Hepatocyte (in vitro differentiated cells): Measurements from ENCODE around the gene TFAP2A. TPM values are rescaled to one million over a fixed set of nuclear protein-coding genes. Genes with fewer than 3 reads are reported as not detected.

Experiments
- DNase-seq: peaks from one replicate; pipeline ENCODE4 v3.0.0-alpha.2; 2016; ENCODE audit warnings: low spot score
- H2AFZ ChIP-seq: fragments of 200-600 bp; sonication (generic); 2 replicates; pipeline ENCODE4 v1.6.0; 2016; ENCODE audit warnings: antibody characterized with exemption, mild to moderate bottlenecking
- H3K27ac ChIP-seq: fragments of 200-600 bp; sonication (generic); 2 replicates; pipeline ENCODE4 v1.5.1; 2016; ENCODE audit warnings: mild to moderate bottlenecking
- H3K27me3 ChIP-seq: fragments of 200-600 bp; sonication (generic); 2 replicates; pipeline ENCODE4 v1.6.1; 2016
- H3K36me3 ChIP-seq: fragments of 200-600 bp; sonication (generic); replicated peaks from 2 replicates; pipeline ENCODE4 v1.5.1; 2016; ENCODE audit warnings: low read depth; ENCODE audit not compliant: insufficient read depth
- H3K4me1 ChIP-seq: fragments of 200-600 bp; sonication (generic); 2 replicates; pipeline ENCODE4 v1.5.1; 2016; ENCODE audit warnings: mild to moderate bottlenecking, moderate library complexity; ENCODE audit not compliant: insufficient read depth
- H3K4me2 ChIP-seq: fragments of 200-600 bp; sonication (generic); 2 replicates; pipeline ENCODE4 v1.6.0; 2016
- H3K4me3 ChIP-seq: fragments of 200-600 bp; sonication (generic); 2 replicates; pipeline ENCODE4 v1.5.1; 2016; ENCODE audit warnings: mild to moderate bottlenecking
- H3K79me2 ChIP-seq: fragments of 200-600 bp; sonication (generic); 2 replicates; pipeline ENCODE4 v1.6.0; 2017; ENCODE audit warnings: mild to moderate bottlenecking
- H3K9me2 ChIP-seq: fragments of 200-600 bp; sonication (generic); replicated peaks from 2 replicates; pipeline ENCODE4 v1.6.0; 2017; ENCODE audit warnings: mild to moderate bottlenecking; ENCODE audit not compliant: insufficient read depth
- H3K9me3 ChIP-seq: fragments of 200-600 bp; sonication (generic); 2 replicates; pipeline ENCODE4 v1.5.1; 2016; ENCODE audit warnings: low read depth, mild to moderate bottlenecking
- H4K20me1 ChIP-seq: fragments of 200-600 bp; sonication (generic); 2 replicates; pipeline ENCODE4 v1.6.0; 2016; ENCODE audit warnings: mild to moderate bottlenecking; ENCODE audit not compliant: insufficient read depth, poor library complexity, severe bottlenecking
- CTCF ChIP-seq: fragments of 200-600 bp; sonication (generic); IDR thresholded peaks from 2 replicates; pipeline ENCODE4 v1.5.1; 2016; ENCODE audit warnings: antibody characterized with exemption, mild to moderate bottlenecking; ENCODE audit not compliant: poor library complexity
- EZH2 ChIP-seq: fragments of 200-600 bp; sonication (generic); IDR thresholded peaks from 2 replicates; pipeline ENCODE4 v1.6.1; 2016; ENCODE audit warnings: antibody characterized with exemption, mild to moderate bottlenecking, borderline replicate concordance
- EZH2phosphoT487 ChIP-seq: fragments of 200-600 bp; sonication (generic); IDR thresholded peaks from one replicate; pipeline ENCODE4 v1.6.1; 2018; ENCODE audit warnings: antibody characterized with exemption, mild to moderate bottlenecking, low read depth, moderate library complexity; ENCODE audit not compliant: unreplicated experiment, severe bottlenecking
- WGBS: methylation state at CpG from one replicate; pipeline ENCODE4 v1.1.6; 2016; ENCODE audit warnings: low lambda C conversion rate; ENCODE audit errors: missing lambda C conversion rate; 5-methylcytosine and 5-hydroxymethylcytosine counted together
- polyA plus RNA-seq: library from polyadenylated mRNA; unstranded; fragments of >200 nt; fragmentation: Nextera tagmentation; extraction: Ambion mirVana; gene quantifications from 2 replicates; pipeline ENCODE4 v1.2.1, GENCODE V29; 2016
- total RNA-seq: library from RNA; depleted of rRNA; stranded (reverse); fragments of >200 nt; gene quantifications from 2 replicates; pipeline ENCODE4 v1.2.3, GENCODE V29; 2014

Gene TFAP2A
- total and polyA plus RNA-seq, 2 experiments from 2014 or later: 6.2 to 14.9 TPM

- WGBS: 64% methylated on average over 6 of the region's 6 CpGs
- H3K4me2 ChIP-seq: no peak overlapping the region
- H2AFZ ChIP-seq: no peak overlapping the region
Observed at GRCh38 chr6:10355115-10355702, 59.7 kb downstream of the TFAP2A start.

DNA sequence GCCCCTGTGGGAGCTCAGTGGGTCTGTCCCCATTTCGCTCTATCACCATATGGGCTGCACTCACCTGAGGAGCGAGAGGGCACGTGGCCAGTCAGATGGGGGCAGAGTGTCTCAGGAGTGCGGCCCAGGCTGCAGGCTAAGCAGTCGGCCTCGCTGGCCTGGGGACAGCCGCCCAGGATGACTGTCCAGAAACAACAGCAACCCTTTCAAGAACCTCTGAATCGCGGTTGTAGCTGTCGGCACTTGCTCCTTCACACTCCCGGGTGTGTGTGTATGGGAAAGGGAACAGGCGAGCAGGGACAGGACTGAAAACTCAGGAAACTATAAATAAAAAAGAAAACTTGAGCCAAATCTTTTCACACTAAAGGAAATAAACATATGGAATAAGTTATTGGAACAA is 63.1 kb downstream of the TFAP2A start:
- no peak overlapping the region for H3K4me3 ChIP-seq
- DNase-seq: no peak
- H3K4me2 ChIP-seq: no peak overlapping the region

More at GRCh38 chr6:10355115-10355702, 59.7 kb downstream of the TFAP2A start:
- Histone ChIP-seq H3K4me1 (no peaks in the 10 kb centered on the region), H3K27me3 (no peaks in the 10 kb centered on the region), H3K9me3 (no peaks in the 10 kb centered on the region), H3K27ac (no peak overlapping the region), H3K9me2 (no peaks in the 10 kb centered on the region), H3K79me2 (no peaks in the 10 kb centered on the region), H3K36me3 (no peaks in the 10 kb centered on the region), H3K4me3 (no peak overlapping the region), H4K20me1 (no peaks in the 10 kb centered on the region)
- TF ChIP-seq EZH2phosphoT487: no peak
- no peak for TF ChIP-seq CTCF
- DNase-seq: peak; percentile 20

GRCh38 chr6:10350720-10351119 is 64.2 kb downstream of the TFAP2A start:
- no peaks in the 10 kb centered on the region for H3K27me3 ChIP-seq
- H2AFZ ChIP-seq: no peak overlapping the region
- H3K4me2 ChIP-seq: no peak overlapping the region
- TF ChIP-seq EZH2phosphoT487 (no peak), EZH2 (no peak), CTCF (no peak)
- no peaks in the 10 kb centered on the region for H3K9me2 ChIP-seq
- no peaks in the 10 kb centered on the region for H3K4me1 ChIP-seq
- no peak for DNase-seq
- H4K20me1 ChIP-seq: no peaks in the 10 kb centered on the region
- H3K36me3 ChIP-seq: no peaks in the 10 kb centered on the region
- no peak overlapping the region for H3K27ac ChIP-seq
- 83% methylated on average over 2 of the region's 2 CpGs for WGBS
- no peaks in the 10 kb centered on the region for H3K79me2 ChIP-seq
- H3K9me3 ChIP-seq: no peaks in the 10 kb centered on the region
- H3K4me3 ChIP-seq: no peak overlapping the region

More for the DNA sequence above, 63.1 kb downstream of the TFAP2A start:
- H3K4me1 ChIP-seq: no peaks in the 10 kb centered on the region
- H3K79me2 ChIP-seq: no peaks in the 10 kb centered on the region
- no peaks in the 10 kb centered on the region for H3K9me2 ChIP-seq
- H3K9me3 ChIP-seq: no peaks in the 10 kb centered on the region
- H3K36me3 ChIP-seq: no peaks in the 10 kb centered on the region
- no peak for TF ChIP-seq EZH2
- no peak overlapping the region for H2AFZ ChIP-seq
- 76% methylated on average over 12 of the region's 12 CpGs for WGBS
- H4K20me1 ChIP-seq: no peaks in the 10 kb centered on the region
- H3K27me3 ChIP-seq: no peaks in the 10 kb centered on the region
- no peak overlapping the region for H3K27ac ChIP-seq

DNA sequence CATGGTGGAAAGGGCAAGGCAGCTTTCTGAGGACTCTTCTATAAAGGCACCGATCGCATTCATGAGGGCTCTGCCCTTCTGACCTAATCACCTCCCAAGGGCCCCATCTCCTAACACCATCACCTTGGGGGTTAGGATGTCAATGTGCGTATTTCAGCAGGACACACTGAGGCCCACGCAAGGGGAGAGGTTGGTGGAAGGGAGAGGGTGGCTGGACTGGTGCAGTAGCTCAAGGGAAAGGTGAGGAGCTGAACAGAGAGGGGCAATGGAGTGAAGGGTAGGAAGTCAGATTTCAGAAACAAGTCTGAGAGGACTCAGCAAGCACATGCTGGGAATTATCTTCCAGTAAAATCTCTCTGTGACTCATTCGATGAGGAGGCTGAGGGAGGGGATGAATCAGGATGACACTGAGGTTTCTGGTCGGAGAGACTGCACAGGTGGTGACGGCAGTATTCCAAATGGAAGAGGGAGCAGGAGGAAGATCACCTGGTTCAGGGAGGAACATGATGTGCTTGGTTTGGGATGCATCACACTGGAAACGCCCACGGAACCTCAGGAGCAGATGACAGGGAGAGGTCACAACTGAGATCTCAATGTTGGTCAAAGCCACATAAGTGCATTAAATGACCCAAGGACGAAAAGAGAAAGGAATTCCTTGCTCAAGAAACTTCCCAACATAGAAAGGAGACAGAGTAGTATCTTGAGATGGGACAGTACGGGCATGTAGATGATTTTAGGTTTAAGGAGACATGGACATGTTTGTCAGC is 67.1 kb downstream of the TFAP2A start:
- TF ChIP-seq CTCF (no peak), EZH2 (no peak), EZH2phosphoT487 (no peak)
- H2AFZ ChIP-seq: no peak overlapping the region
- 85% methylated on average over 11 of the region's 11 CpGs for WGBS
- no peaks in the 10 kb centered on the region for H3K27me3 ChIP-seq
- no peaks in the 10 kb centered on the region for H3K36me3 ChIP-seq
- H3K4me1 ChIP-seq: no peaks in the 10 kb centered on the region
- DNase-seq: peak; percentile 17
- no peaks in the 10 kb centered on the region for H3K79me2 ChIP-seq
- H3K9me3 ChIP-seq: no peaks in the 10 kb centered on the region
- no peak overlapping the region for H3K4me2 ChIP-seq
- H4K20me1 ChIP-seq: no peaks in the 10 kb centered on the region
- H3K4me3 ChIP-seq: no peak overlapping the region
- no peak overlapping the region for H3K27ac ChIP-seq
- H3K9me2 ChIP-seq: no peaks in the 10 kb centered on the region
